Suprapubic skin (tissue), 4 donors: ENCODE measurements around the gene USH1C. TPM values are rescaled to one million over a fixed set of nuclear protein-coding genes. Genes with fewer than 3 reads are reported as not detected.

Experiments used
- DNase-seq, 2 donors: peaks; one replicate each; pipeline ENCODE4 v3.0.0-alpha.2; 2019; ENCODE audit warnings: low spot score in 2 of 2
- H3K27ac ChIP-seq: fragments of 200-600 bp; sonication (generic); one replicate; pipeline ENCODE4 v1.5.1; 2019
- H3K27me3 ChIP-seq: fragments of 200-600 bp; sonication (generic); one replicate; pipeline ENCODE4 v1.5.1; 2019
- H3K36me3 ChIP-seq: fragments of 200-600 bp; sonication (generic); one replicate; pipeline ENCODE4 v1.5.1; 2019
- H3K4me1 ChIP-seq: fragments of 200-600 bp; sonication (generic); one replicate; pipeline ENCODE4 v1.5.1; 2019
- H3K4me3 ChIP-seq: fragments of 200-600 bp; sonication (generic); one replicate; pipeline ENCODE4 v1.5.1; 2019; ENCODE audit warnings: mild to moderate bottlenecking
- H3K9me3 ChIP-seq: fragments of 200-600 bp; sonication (generic); one replicate; pipeline ENCODE4 v1.5.1; 2019
- EP300 ChIP-seq: sonication (generic); formaldehyde crosslinking; IDR thresholded peaks from one replicate; pipeline ENCODE4 v1.6.1; 2017; ENCODE audit warnings: antibody characterized with exemption
- POLR2A ChIP-seq, 2 donors: fragments of 450-650 bp; IDR thresholded peaks; one replicate each; pipeline ENCODE4 v1.6.1; 2017; ENCODE audit warnings: antibody characterized with exemption in 2 of 2, mild to moderate bottlenecking in 2 of 2, moderate library complexity in 2 of 2
- POLR2AphosphoS5 ChIP-seq, 3 donors: sonication (generic); formaldehyde crosslinking; IDR thresholded peaks; one replicate each; pipeline ENCODE4 v1.6.1; 2017; ENCODE audit warnings: antibody characterized with exemption in 3 of 3
- WGBS: methylation state at CpG from one replicate; pipeline ENCODE4 v1.1.5; 2018; 5-methylcytosine and 5-hydroxymethylcytosine counted together
- total RNA-seq, 4 donors: library from RNA; depleted of rRNA; stranded (reverse); fragments of >200 nt; gene quantifications; one replicate each; pipeline ENCODE4 v1.1.0, GENCODE V29; 2016
- TF ChIP-seq, protein P1 (sequence below), 2 donors: fragments of 200-600 bp in 1 of 2; fragments of 450-650 bp in 1 of 2; sonication (generic) in 1 of 2; IDR thresholded peaks; one replicate each; pipeline ENCODE4 v1.5.1; 2016 to 2019; ENCODE audit warnings: antibody characterized with exemption in 2 of 2, mild to moderate bottlenecking in 1 of 2, moderate library complexity in 1 of 2

The USH1C gene
- total RNA-seq, 4 donors from 2014 or later, result not detected

DNA sequence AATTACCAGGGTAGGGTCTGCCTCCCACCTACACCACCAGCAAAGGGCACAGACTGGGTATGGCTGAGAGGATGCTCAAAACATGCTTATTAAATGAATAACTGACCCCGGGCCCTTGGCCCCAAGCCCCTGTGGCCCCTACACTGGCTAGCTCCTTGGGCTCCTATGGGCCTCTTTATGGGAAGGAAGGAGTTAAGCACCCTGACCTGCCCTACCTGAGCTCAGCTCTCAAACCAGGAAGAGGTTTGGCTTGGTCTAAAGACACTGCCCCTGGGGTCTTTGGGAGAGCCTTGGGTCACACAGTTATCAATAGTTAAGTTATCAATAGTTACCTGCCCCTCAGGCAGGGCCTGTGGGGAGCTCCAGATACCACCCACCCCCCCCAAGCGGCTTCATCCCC, 1.2 kb downstream of the USH1C start:
- H3K36me3 ChIP-seq, result no peaks in the 10 kb centered on the region
- H3K4me3 ChIP-seq, result no peak overlapping the region
- TF ChIP-seq, protein P1, sequence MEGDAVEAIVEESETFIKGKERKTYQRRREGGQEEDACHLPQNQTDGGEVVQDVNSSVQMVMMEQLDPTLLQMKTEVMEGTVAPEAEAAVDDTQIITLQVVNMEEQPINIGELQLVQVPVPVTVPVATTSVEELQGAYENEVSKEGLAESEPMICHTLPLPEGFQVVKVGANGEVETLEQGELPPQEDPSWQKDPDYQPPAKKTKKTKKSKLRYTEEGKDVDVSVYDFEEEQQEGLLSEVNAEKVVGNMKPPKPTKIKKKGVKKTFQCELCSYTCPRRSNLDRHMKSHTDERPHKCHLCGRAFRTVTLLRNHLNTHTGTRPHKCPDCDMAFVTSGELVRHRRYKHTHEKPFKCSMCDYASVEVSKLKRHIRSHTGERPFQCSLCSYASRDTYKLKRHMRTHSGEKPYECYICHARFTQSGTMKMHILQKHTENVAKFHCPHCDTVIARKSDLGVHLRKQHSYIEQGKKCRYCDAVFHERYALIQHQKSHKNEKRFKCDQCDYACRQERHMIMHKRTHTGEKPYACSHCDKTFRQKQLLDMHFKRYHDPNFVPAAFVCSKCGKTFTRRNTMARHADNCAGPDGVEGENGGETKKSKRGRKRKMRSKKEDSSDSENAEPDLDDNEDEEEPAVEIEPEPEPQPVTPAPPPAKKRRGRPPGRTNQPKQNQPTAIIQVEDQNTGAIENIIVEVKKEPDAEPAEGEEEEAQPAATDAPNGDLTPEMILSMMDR (IDR thresholded peaks at IDR 0.05), result no peak
- TF ChIP-seq POLR2A (IDR thresholded peaks at IDR 0.05), result no peak
- TF ChIP-seq EP300, result no peak
- no peak for TF ChIP-seq POLR2AphosphoS5 (IDR thresholded peaks at IDR 0.05)
- no peaks in the 10 kb centered on the region for H3K9me3 ChIP-seq
- 100% methylated on average over 1 of the region's 2 CpGs for whole genome bisulfite sequencing
- H3K27ac ChIP-seq, result no peak overlapping the region
- H3K4me1 ChIP-seq, result peaks cover 6% of the 10 kb centered on the region
- H3K27me3 ChIP-seq, result peaks cover 44% of the 10 kb centered on the region
- no peak for DNase-seq

DNA sequence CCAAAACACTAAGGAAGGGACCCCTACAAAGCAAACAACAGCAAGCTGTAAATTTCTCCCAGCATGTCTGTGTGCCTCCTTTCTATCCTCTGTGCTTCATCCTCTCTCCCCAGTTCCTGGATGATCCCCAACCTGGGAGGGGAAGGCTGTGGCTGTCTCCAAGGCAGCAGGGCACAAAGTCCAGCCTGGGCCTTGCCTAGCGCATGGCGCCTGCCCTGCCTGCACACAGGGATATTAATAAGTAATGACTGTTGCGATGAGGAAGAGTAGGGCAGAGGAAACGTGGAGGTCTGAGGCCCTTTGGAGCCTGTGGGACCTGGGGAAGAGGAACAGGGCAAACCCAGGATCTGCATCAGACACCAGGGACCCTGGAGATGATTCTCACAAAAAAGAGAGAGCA, 2.0 kb downstream of the USH1C start:
- H3K9me3 ChIP-seq, result no peaks in the 10 kb centered on the region
- H3K36me3 ChIP-seq, result no peaks in the 10 kb centered on the region
- peaks cover 6% of the 10 kb centered on the region for H3K4me1 ChIP-seq
- WGBS, result 90% methylated on average over 4 of the region's 4 CpGs
- H3K27ac ChIP-seq, result no peak overlapping the region
- DNase-seq, result no peak
- TF ChIP-seq POLR2A (IDR thresholded peaks at IDR 0.05) (no peak), POLR2AphosphoS5 (IDR thresholded peaks at IDR 0.05) (no peak), EP300 (no peak)
- TF ChIP-seq, protein P1 (IDR thresholded peaks at IDR 0.05), result no peak
- H3K4me3 ChIP-seq, result no peak overlapping the region
- H3K27me3 ChIP-seq, result peaks cover 36% of the 10 kb centered on the region

DNA sequence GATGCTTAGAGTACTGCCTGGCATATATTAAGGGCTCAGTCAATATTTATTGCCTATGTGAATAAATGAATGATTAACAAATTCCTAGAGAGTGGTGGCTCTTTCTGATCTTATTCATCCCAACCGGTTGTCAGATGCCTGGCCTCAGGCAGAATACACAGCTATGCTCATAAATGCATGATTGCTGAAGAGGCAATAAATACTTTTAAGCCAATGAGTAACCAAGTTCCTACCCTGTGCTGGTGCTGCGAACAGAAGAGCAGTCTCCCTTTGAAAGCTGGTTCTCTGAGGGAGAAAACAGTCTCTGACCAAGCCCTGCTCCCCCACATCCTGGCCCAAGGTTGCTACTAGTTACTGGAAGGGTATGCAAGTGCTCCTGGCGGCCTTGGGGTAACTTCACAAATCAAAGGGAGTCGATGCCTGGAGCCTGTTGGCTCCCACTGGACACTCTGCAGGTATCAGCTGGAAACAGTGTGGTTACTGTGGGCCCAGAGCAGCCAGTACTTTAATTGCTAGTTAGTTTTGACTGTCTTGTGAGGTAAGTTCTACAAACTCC, 2.8 kb downstream of the USH1C start:
- H3K36me3 ChIP-seq, result no peaks in the 10 kb centered on the region
- H3K9me3 ChIP-seq, result no peaks in the 10 kb centered on the region
- TF ChIP-seq POLR2A (IDR thresholded peaks at IDR 0.05) (no peak), POLR2AphosphoS5 (IDR thresholded peaks at IDR 0.05) (no peak), EP300 (no peak)
- TF ChIP-seq, protein P1 (IDR thresholded peaks at IDR 0.05), result no peak
- H3K4me3 ChIP-seq, result no peak overlapping the region
- H3K27me3 ChIP-seq, result peaks cover 28% of the 10 kb centered on the region
- DNase-seq, result no peak
- peaks cover 6% of the 10 kb centered on the region for H3K4me1 ChIP-seq
- 52% methylated on average over 4 of the region's 4 CpGs for WGBS
- no peak overlapping the region for H3K27ac ChIP-seq

DNA sequence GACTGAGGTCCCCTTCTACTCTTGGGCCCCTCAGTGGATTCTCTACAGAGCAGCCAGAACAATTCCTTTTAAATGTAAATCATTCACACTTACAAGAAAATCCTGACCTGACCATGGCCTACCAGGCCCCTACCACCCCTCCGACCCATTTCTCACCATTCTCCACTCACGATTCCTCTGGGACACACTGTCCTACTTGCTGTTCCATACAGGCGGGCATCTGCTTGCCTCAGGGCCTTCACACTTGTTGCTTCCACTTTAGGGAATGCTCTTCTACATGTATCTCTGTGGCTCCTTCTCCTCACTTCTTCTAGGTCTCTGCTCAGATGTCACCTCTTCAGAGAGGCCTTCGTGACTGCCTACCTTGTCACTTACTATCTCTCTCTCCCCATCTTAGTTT, 3.4 kb downstream of the USH1C start:
- Histone ChIP-seq H3K9me3 (no peaks in the 10 kb centered on the region), H3K36me3 (no peaks in the 10 kb centered on the region), H3K4me1 (peaks cover 6% of the 10 kb centered on the region), H3K27ac (no peak overlapping the region), H3K4me3 (no peak overlapping the region), H3K27me3 (peaks cover 24% of the 10 kb centered on the region)
- DNase-seq, result no peak
- WGBS, result 75% methylated on average over 4 of the region's 4 CpGs
- TF ChIP-seq EP300 (no peak), POLR2AphosphoS5 (IDR thresholded peaks at IDR 0.05) (no peak), POLR2A (IDR thresholded peaks at IDR 0.05) (no peak)
- TF ChIP-seq, protein P1 (IDR thresholded peaks at IDR 0.05), result no peak

DNA sequence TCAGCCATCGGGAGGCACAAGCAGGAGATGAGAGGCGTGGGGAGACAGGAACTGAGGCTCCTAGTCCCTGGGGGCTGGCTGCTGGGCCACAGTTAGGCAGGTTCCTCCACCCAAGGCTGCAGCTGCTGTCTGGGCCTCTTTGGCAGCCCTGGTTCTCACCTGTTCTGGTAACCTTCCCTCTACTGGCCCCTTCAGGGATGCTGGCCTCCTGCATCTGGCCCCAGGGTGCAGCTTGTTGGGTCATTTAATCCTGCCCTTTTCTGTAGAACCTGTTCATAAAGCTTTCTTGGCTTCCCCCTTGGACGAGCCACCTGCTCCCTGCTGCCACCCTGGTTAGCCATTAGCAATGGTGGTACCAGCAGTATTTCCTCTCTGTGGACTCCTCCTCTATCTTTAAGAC, 5.5 kb downstream of the USH1C start:
- Histone ChIP-seq H3K36me3 (no peaks in the 10 kb centered on the region), H3K9me3 (no peaks in the 10 kb centered on the region), H3K4me3 (no peak overlapping the region), H3K27me3 (peaks cover 7% of the 10 kb centered on the region), H3K4me1 (no peaks in the 10 kb centered on the region), H3K27ac (no peak overlapping the region)
- 41% methylated on average over 3 of the region's 3 CpGs for WGBS
- TF ChIP-seq, protein P1 (IDR thresholded peaks at IDR 0.05), result no peak
- TF ChIP-seq POLR2A (IDR thresholded peaks at IDR 0.05), result no peak
- TF ChIP-seq EP300, result no peak
- no peak for TF ChIP-seq POLR2AphosphoS5 (IDR thresholded peaks at IDR 0.05)
- DNase-seq, result no peak
